ENCODE measurements around the gene KBTBD12.

GRCh38 chr3:127938800-127939199 is 23.8 kb downstream of the KBTBD12 start:
- TF ChIP-seq POLR2AphosphoS5 (IDR thresholded peaks at IDR 0.05; ENCODE audit: low read depth, low read length) (no peak), TAF1 (IDR thresholded peaks at IDR 0.05; ENCODE audit: borderline replicate concordance, insufficient read depth, low read length) (no peak), REST (IDR thresholded peaks at IDR 0.05; ENCODE audit: insufficient read depth in 1 of 2, low read depth in 2 of 2, low read length in 2 of 2) (no peak), SIN3A (IDR thresholded peaks at IDR 0.05; ENCODE audit: borderline replicate concordance, insufficient read depth, low read length) (no peak), FOXP2 (optimal IDR thresholded peaks at IDR 0.05; ENCODE audit: borderline replicate concordance, extremely low read depth, extremely low read length, insufficient read depth) (no peak)

Measured in PFSK-1 (cell line).